GM21619 (cell line): ENCODE data around the gene SLC29A3.

Experiments
- ATAC-seq: cut with Tn5 transposase; IDR thresholded peaks from one replicate; pipeline ENCODE4 v1.9.1; 2021; ENCODE audit not compliant: unreplicated experiment

The SLC29A3 gene

GRCh38 chr10:71320592-71320991 is 1.5 kb downstream of the SLC29A3 start:
- no peak for ATAC-seq

- no peak for ATAC-seq
Observed at GRCh38 chr10:71321386-71321785, 2.3 kb downstream of the SLC29A3 start.

GRCh38 chr10:71323407-71323806 is 4.3 kb downstream of the SLC29A3 start:
- no peak for ATAC-seq

GRCh38 chr10:71324743-71325142 is 5.7 kb downstream of the SLC29A3 start:
- ATAC-seq: no peak

GRCh38 chr10:71325267-71325666 is 6.2 kb downstream of the SLC29A3 start:
- ATAC-seq: no peak

GRCh38 chr10:71326464-71326881 is 7.4 kb downstream of the SLC29A3 start:
- no peak for ATAC-seq

GRCh38 chr10:71330789-71331404 is 11.8 kb downstream of the SLC29A3 start:
- ATAC-seq: no peak

- ATAC-seq: no peak
Observed at GRCh38 chr10:71331736-71332135, 12.7 kb downstream of the SLC29A3 start.

- no peak for ATAC-seq
Observed at GRCh38 chr10:71332466-71332865, 13.4 kb downstream of the SLC29A3 start.

- no peak for ATAC-seq
Observed at GRCh38 chr10:71333129-71333887, 14.2 kb downstream of the SLC29A3 start.

- ATAC-seq: no peak
Observed at GRCh38 chr10:71334221-71334791, 15.2 kb downstream of the SLC29A3 start.

GRCh38 chr10:71335173-71335708 is 16.2 kb downstream of the SLC29A3 start:
- ATAC-seq: no peak

GRCh38 chr10:71336632-71337031 is 17.6 kb downstream of the SLC29A3 start:
- ATAC-seq: no peak

GRCh38 chr10:71337219-71337701 is 18.2 kb downstream of the SLC29A3 start:
- no peak for ATAC-seq

- no peak for ATAC-seq
Observed at GRCh38 chr10:71338728-71339495, 19.9 kb downstream of the SLC29A3 start.

GRCh38 chr10:71339796-71340589 is 20.9 kb downstream of the SLC29A3 start:
- ATAC-seq: no peak

- ATAC-seq: no peak
Observed at GRCh38 chr10:71342573-71343391, 23.7 kb downstream of the SLC29A3 start.

- no peak for ATAC-seq
Observed at GRCh38 chr10:71343392-71343773, 24.3 kb downstream of the SLC29A3 start.

- ATAC-seq: no peak
Observed at GRCh38 chr10:71344154-71344925, 25.3 kb downstream of the SLC29A3 start.
